VCaP (cell line): Measurements from ENCODE around the gene NDUFAF7.
A peak's percentile ranks its signal among the peaks of the same experiment; 100 is the strongest.

Source experiments
- H3K27ac ChIP-seq: fragments of 450-650 bp; 2 replicates; pipeline ENCODE4 v1.5.1; 2017
- TF ChIP-seq, protein P1 (sequence below): fragments of 450-650 bp; conservative IDR thresholded peaks from 2 replicates; pipeline ENCODE4 v1.5.1; 2017; ENCODE audit warnings: mild to moderate bottlenecking, moderate library complexity

Gene NDUFAF7, protein sequence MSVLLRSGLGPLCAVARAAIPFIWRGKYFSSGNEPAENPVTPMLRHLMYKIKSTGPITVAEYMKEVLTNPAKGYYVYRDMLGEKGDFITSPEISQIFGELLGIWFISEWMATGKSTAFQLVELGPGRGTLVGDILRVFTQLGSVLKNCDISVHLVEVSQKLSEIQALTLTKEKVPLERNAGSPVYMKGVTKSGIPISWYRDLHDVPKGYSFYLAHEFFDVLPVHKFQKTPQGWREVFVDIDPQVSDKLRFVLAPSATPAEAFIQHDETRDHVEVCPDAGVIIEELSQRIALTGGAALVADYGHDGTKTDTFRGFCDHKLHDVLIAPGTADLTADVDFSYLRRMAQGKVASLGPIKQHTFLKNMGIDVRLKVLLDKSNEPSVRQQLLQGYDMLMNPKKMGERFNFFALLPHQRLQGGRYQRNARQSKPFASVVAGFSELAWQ

DNA sequence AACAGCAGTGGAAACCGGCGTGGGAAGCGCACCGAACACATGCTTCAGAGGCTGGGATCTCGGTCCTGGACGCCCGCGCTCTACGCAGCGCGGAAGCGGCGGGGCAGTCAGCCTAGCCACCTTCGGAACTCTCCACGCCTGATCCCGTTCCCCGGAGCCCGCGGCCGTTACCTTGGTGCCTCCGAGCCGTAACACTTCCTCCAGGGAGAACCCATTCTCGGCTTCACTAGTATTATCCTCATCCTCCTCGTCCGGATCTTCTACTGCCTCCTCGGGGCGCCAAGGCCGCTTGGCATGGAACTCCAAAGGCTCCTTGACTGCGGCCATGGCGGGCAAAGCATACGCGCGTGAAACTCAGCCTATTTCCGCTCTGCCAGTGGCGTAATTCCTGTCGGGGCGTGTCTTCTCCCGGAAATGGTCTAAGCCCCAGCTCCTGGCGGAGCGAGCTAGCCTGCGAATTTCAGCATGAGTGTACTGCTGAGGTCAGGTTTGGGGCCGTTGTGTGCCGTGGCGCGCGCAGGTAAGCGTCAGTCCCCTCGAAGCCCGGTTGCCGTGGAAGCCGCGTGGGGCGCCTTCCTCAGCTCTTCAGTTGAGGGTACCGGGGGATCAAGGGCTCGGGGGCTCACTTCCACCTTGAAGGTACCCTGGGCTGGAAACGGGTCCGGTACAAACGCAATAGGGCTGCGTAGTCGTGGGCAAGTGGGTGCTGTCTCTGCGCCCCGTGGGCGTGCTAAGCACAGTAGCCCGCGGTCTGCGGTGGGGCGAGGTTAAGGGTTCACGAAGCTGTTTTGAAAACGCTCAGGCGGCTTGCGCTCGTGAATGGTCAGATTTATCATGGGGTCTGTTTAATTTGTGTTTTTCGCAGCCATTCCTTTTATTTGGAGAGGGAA is at the start of gene NDUFAF7, which contains the start of gene CEBPZ:
NDUFAF7 (plus strand) TSS at position 418 of the 890 bp plus-strand sequence; CDS start at position 466, 48 bp downstream.
CEBPZ (minus strand) TSS at position 356 of the 890 bp plus-strand sequence; CDS start at position 327, 29 bp downstream.
- TF ChIP-seq, protein P1, sequence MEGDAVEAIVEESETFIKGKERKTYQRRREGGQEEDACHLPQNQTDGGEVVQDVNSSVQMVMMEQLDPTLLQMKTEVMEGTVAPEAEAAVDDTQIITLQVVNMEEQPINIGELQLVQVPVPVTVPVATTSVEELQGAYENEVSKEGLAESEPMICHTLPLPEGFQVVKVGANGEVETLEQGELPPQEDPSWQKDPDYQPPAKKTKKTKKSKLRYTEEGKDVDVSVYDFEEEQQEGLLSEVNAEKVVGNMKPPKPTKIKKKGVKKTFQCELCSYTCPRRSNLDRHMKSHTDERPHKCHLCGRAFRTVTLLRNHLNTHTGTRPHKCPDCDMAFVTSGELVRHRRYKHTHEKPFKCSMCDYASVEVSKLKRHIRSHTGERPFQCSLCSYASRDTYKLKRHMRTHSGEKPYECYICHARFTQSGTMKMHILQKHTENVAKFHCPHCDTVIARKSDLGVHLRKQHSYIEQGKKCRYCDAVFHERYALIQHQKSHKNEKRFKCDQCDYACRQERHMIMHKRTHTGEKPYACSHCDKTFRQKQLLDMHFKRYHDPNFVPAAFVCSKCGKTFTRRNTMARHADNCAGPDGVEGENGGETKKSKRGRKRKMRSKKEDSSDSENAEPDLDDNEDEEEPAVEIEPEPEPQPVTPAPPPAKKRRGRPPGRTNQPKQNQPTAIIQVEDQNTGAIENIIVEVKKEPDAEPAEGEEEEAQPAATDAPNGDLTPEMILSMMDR, result no peak
- H3K27ac ChIP-seq, result peak within 1 kb of the TSS; percentile 91

DNA sequence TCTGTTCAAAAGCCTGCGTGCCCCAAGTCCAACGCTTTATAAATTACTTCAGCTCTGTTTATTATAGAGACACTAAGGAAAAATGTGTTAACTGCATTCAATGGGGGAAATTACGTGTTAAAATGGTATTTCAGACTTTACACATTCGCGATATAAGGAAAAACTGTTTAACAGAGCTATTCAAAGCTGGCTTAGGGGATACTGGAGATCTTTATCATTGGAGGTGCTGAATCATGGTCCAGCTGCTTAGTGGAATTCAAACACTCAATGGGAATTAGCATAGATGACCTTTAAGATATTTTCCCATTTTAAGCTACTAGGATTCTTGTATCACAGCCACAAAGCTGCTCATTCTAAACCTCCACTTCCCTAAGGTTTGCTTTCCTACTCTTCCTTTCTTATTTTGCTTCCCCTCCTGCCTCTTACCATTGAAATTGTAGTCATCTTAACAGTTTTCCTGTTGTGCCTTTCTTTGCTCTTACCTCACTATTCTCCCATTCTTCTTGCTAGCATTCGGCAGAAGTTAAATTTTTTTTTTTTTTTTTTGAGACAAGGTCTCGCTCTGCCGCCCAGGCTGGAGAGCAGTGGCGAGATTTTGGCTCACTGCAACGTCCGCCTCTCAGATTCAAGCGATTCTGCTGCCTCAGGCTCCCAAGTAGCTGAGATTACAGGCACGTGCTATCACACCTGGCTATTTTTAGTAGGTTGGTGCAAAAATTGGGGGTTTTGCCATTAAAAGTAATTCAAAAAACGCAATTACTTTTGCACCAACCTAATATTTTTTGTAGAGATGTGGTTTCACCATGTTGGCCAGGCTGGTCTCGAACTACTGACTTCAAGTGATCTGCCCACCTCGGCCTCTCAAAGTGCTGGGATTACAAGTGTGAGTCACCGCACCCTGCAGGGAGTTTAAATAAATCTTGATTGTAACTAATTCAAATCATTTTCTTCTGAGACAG is 49.5 kb upstream of the NDUFAF7 start:
- TF ChIP-seq, protein P1, result no peak
- H3K27ac ChIP-seq, result no peak overlapping the region

DNA sequence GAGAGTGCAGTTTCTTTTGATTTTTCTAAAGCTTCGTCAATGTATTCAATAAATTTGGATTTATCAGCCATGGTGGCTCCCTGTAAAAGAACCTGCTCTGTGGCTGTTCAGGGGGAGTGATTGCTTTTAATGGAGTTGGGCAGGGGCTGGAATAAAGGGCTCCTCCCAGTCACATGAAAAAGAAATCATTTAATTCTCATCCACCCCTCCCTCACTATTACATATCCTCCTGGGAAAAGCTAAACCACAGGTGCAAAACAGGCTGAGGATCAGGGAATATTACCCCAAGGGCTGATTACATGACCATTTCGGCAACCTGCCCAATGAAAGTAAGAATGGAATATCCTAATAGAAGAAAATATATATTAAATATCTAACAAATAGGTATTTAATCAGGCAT is 42.9 kb upstream of the NDUFAF7 start, which contains the start of gene SULT6B1:
SULT6B1 (minus strand) TSS at position 101 of the 400 bp plus-strand sequence; CDS start at position 71, 30 bp downstream.
- no peak within 1 kb of the TSS for H3K27ac ChIP-seq
- TF ChIP-seq, protein P1, result no peak

DNA sequence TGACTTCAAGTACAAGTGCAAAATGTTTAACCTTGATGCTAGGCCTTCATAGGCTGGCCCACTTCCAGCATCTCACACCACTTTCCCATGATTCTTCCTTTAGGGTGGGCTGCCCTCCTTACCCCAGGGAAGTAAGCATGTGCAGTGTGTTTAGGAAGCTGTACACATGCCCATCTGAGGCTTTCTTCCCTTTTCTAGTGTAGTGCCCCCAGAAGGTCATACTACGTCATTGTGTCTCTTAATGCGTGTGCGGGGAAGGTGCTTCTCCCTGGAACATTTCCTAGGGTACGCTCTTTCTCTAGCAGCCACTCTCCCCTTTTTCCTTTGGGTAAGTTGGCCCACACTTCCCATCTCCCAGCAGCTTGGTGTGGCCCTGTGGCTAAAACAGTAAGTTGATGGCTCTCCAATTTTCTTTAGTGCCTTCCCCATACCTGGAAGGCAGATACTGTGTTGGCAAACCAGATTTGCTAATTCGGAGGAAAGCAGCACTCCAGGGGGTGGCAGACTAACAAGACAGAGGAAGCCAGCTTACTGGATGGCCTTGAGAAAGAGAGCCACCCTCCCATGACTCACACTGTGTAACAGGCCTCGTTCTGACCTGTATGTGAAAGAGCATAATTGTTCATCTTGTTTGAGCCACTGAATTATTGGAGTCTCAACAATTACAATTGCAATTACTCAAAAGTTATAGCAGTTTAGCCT is 41.9 kb upstream of the NDUFAF7 start:
- no peak overlapping the region for H3K27ac ChIP-seq
- TF ChIP-seq, protein P1, result no peak

DNA sequence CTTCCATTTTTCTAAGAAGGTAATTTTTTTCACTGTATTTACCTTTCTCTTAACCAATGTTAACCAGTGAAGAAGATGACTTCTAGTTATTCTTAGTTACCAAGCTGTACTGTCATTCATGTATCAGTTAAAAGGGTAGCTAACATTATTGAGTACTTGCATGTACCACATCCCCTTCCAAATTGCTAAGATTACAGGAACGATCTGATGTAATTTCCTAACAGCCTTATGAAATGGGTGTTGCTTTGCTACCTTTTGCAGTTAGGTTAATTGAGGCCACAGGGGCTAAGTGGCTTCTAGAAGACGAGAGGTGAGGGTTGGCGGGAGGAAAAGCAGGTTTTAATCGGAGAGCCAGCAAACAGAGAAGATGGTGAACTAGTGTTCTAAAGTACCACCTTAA is 41.2 kb upstream of the NDUFAF7 start:
- H3K27ac ChIP-seq, result no peak overlapping the region
- TF ChIP-seq, protein P1, result no peak

DNA sequence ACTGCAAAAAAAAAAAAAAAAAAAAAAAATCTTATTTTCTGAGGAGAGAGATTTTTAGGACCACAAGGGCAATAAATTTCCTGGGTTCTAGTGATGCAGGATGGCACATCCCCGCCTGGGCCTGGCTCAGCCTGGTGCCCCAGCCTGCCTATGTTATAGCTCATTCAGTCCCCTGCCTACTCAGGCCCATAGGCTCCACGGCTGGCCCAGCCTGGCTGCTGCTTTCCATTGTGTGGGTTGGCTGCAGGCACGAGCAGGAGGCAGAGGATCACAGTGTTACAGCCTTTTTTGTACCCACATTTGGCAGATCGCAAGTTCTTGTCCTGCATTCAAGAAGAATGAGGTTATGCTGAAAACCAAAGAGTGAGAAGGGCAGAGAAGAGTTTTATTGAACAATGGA is 40.2 kb upstream of the NDUFAF7 start:
- TF ChIP-seq, protein P1, result no peak
- no peak overlapping the region for H3K27ac ChIP-seq
